Central memory CD8-positive, alpha-beta T cell (primary cell): ENCODE results near the gene AHNAK2.

ENCODE experiments used
- ATAC-seq: fragments of 150-1000 bp; cut with Tn5 transposase; replicated peaks from 2 replicates; pipeline ENCODE4 v1.10.0; 2022; ENCODE audit warnings: mild to moderate bottlenecking, moderate FRiP score, moderate number of reproducible peaks; ENCODE audit not compliant: poor library complexity, severe bottlenecking; ENCODE audit errors: extremely low read depth
- DNase-seq, 2 donors: peaks; one replicate each; pipeline ENCODE4 v3.0.0; 2021; ENCODE audit warnings: low spot score in 2 of 2
- H3K27ac Mint-ChIP-seq: one replicate; pipeline ENCODE4 v1.8.0; 2022; ENCODE audit warnings: low read depth, mild to moderate bottlenecking, moderate library complexity, mixed read lengths
- H3K27me3 Mint-ChIP-seq: one replicate; pipeline ENCODE4 v1.8.0; 2022; ENCODE audit warnings: mixed read lengths
- H3K36me3 Mint-ChIP-seq: one replicate; pipeline ENCODE4 v1.8.0; 2022; ENCODE audit warnings: mild to moderate bottlenecking, moderate library complexity, mixed read lengths; ENCODE audit not compliant: insufficient read depth
- H3K4me1 Mint-ChIP-seq: one replicate; pipeline ENCODE4 v1.8.0; 2022; ENCODE audit warnings: mixed read lengths
- H3K4me3 Mint-ChIP-seq: one replicate; pipeline ENCODE4 v1.8.0; 2022; ENCODE audit warnings: mild to moderate bottlenecking, moderate library complexity, mixed read lengths
- H3K9me3 Mint-ChIP-seq: one replicate; pipeline ENCODE4 v1.8.0; 2022; ENCODE audit warnings: mixed read lengths

Gene AHNAK2

GRCh38 chr14:104939666-104940410 lies 38.3 kb downstream of the AHNAK2 start:
- no peaks in the 10 kb centered on the region for H3K36me3 Mint-ChIP-seq
- no peak for DNase-seq
- H3K4me3 Mint-ChIP-seq, result no peak overlapping the region
- no peaks in the 10 kb centered on the region for H3K9me3 Mint-ChIP-seq
- H3K4me1 Mint-ChIP-seq, result no peaks in the 10 kb centered on the region
- H3K27ac Mint-ChIP-seq, result no peak overlapping the region
- peaks cover 32% of the 10 kb centered on the region for H3K27me3 Mint-ChIP-seq
- no peak for ATAC-seq

- ATAC-seq (no peak), DNase-seq (no peak)
- Mint-ChIP-seq H3K4me3 (no peak overlapping the region), H3K27me3 (peaks cover 40% of the 10 kb centered on the region), H3K27ac (no peak overlapping the region), H3K4me1 (peaks cover 5% of the 10 kb centered on the region), H3K9me3 (no peaks in the 10 kb centered on the region), H3K36me3 (peaks cover 2% of the 10 kb centered on the region)
Measured at GRCh38 chr14:104938960-104939359, 39.2 kb downstream of the AHNAK2 start.

- DNase-seq (no peak), ATAC-seq (no peak)
- H3K27ac Mint-ChIP-seq, result no peak overlapping the region
- no peaks in the 10 kb centered on the region for H3K9me3 Mint-ChIP-seq
- peaks cover 2% of the 10 kb centered on the region for H3K36me3 Mint-ChIP-seq
- H3K4me1 Mint-ChIP-seq, result peaks cover 5% of the 10 kb centered on the region
- H3K4me3 Mint-ChIP-seq, result no peak overlapping the region
- H3K27me3 Mint-ChIP-seq, result peaks cover 40% of the 10 kb centered on the region
Measured at GRCh38 chr14:104938436-104938835, 39.7 kb downstream of the AHNAK2 start.

GRCh38 chr14:104937694-104938365 lies 40.3 kb downstream of the AHNAK2 start:
- Mint-ChIP-seq H3K4me3 (no peak overlapping the region), H3K9me3 (no peaks in the 10 kb centered on the region), H3K27me3 (peaks cover 40% of the 10 kb centered on the region), H3K36me3 (peaks cover 4% of the 10 kb centered on the region), H3K4me1 (peaks cover 5% of the 10 kb centered on the region), H3K27ac (no peak overlapping the region)
- DNase-seq, result no peak
- ATAC-seq, result no peak

GRCh38 chr14:104937161-104937560 lies 41.0 kb downstream of the AHNAK2 start:
- Mint-ChIP-seq H3K4me1 (peaks cover 5% of the 10 kb centered on the region), H3K9me3 (no peaks in the 10 kb centered on the region), H3K4me3 (no peak overlapping the region), H3K27me3 (peaks cover 40% of the 10 kb centered on the region), H3K27ac (no peak overlapping the region), H3K36me3 (peaks cover 4% of the 10 kb centered on the region)
- no peak for DNase-seq
- ATAC-seq, result no peak

GRCh38 chr14:104936361-104937155 lies 41.6 kb downstream of the AHNAK2 start:
- H3K27ac Mint-ChIP-seq, result no peak overlapping the region

GRCh38 chr14:104935955-104936354 lies 42.2 kb downstream of the AHNAK2 start:
- DNase-seq, result no peak
- Mint-ChIP-seq H3K36me3 (peaks cover 4% of the 10 kb centered on the region), H3K4me1 (peaks cover 5% of the 10 kb centered on the region), H3K4me3 (no peak overlapping the region), H3K9me3 (no peaks in the 10 kb centered on the region), H3K27me3 (peaks cover 38% of the 10 kb centered on the region), H3K27ac (no peak overlapping the region)
- ATAC-seq, result no peak

More at GRCh38 chr14:104936361-104937155, 41.6 kb downstream of the AHNAK2 start:
- Mint-ChIP-seq H3K4me3 (no peak overlapping the region), H3K9me3 (no peaks in the 10 kb centered on the region), H3K36me3 (peaks cover 4% of the 10 kb centered on the region), H3K4me1 (peaks cover 5% of the 10 kb centered on the region), H3K27me3 (peaks cover 40% of the 10 kb centered on the region)
- DNase-seq, result no peak
- no peak for ATAC-seq

- peaks cover 29% of the 10 kb centered on the region for H3K27me3 Mint-ChIP-seq
- peak overlapping the region; percentile 66 for H3K4me3 Mint-ChIP-seq
- H3K27ac Mint-ChIP-seq, result no peak overlapping the region
- no peaks in the 10 kb centered on the region for H3K9me3 Mint-ChIP-seq
- peaks cover 4% of the 10 kb centered on the region for H3K36me3 Mint-ChIP-seq
- ATAC-seq (no peak), DNase-seq (no peak)
- peaks cover 5% of the 10 kb centered on the region for H3K4me1 Mint-ChIP-seq
Measured at GRCh38 chr14:104935026-104935650, 43.0 kb downstream of the AHNAK2 start.

GRCh38 chr14:104933746-104934733 lies 44.1 kb downstream of the AHNAK2 start:
- no peak for DNase-seq

GRCh38 chr14:104932676-104933631 lies 45.2 kb downstream of the AHNAK2 start:
- DNase-seq (peak; percentile 64 to 79), ATAC-seq (peak; percentile 79)
- H3K36me3 Mint-ChIP-seq, result peaks cover 4% of the 10 kb centered on the region
- H3K27me3 Mint-ChIP-seq, result peaks cover 26% of the 10 kb centered on the region
- no peak overlapping the region for H3K27ac Mint-ChIP-seq
- peaks cover 5% of the 10 kb centered on the region for H3K4me1 Mint-ChIP-seq
- peak overlapping the region; percentile 66 for H3K4me3 Mint-ChIP-seq
- H3K9me3 Mint-ChIP-seq, result no peaks in the 10 kb centered on the region

More at GRCh38 chr14:104933746-104934733, 44.1 kb downstream of the AHNAK2 start:
- ATAC-seq, result no peak
- no peaks in the 10 kb centered on the region for H3K9me3 Mint-ChIP-seq
- no peak overlapping the region for H3K27ac Mint-ChIP-seq
- H3K27me3 Mint-ChIP-seq, result peaks cover 28% of the 10 kb centered on the region
- H3K4me3 Mint-ChIP-seq, result peak overlapping the region; percentile 66
- H3K4me1 Mint-ChIP-seq, result peaks cover 5% of the 10 kb centered on the region
- H3K36me3 Mint-ChIP-seq, result peaks cover 4% of the 10 kb centered on the region
